Activated CD4-positive, alpha-beta T cell treated with anti-CD3 and anti-CD28 coated beads, Interleukin-2, amount 10 ng/mL, durations not matched to agents 7 days and 5 days (primary cell): ENCODE results near the gene UBAP2. TPM values are rescaled to one million over a fixed set of nuclear protein-coding genes. Genes with fewer than 3 reads are reported as not detected.
A peak's percentile ranks its signal among the peaks of the same experiment; 100 is the strongest.

Source experiments
- CTCF ChIA-PET: fragments of 350-600 bp; sonication (Branson Sonifier 250); formaldehyde crosslinking; loops from one replicate; lab custom pipeline; 2021; ENCODE audit warnings: antibody characterized with exemption; lab: Charles Lee
- POLR2A ChIA-PET: fragments of 350-600 bp; sonication (Branson Sonifier 250); formaldehyde crosslinking; loops from one replicate; lab custom pipeline; 2021; ENCODE audit warnings: antibody characterized with exemption; lab: Charles Lee
- DNase-seq: peaks from one replicate; pipeline ENCODE4 v3.0.0-alpha.2; 2020
- H3K27ac Mint-ChIP-seq: one replicate; pipeline ENCODE4 v1.8.0; 2021; ENCODE audit warnings: mild to moderate bottlenecking, moderate library complexity, mixed read lengths
- H3K27me3 Mint-ChIP-seq: one replicate; pipeline ENCODE4 v1.8.0; 2021; ENCODE audit warnings: mixed read lengths
- H3K36me3 Mint-ChIP-seq: one replicate; pipeline ENCODE4 v1.8.0; 2021; ENCODE audit warnings: low read depth, mixed read lengths
- H3K4me1 Mint-ChIP-seq: one replicate; pipeline ENCODE4 v1.8.0; 2021; ENCODE audit warnings: mixed read lengths
- H3K4me3 Mint-ChIP-seq: one replicate; pipeline ENCODE4 v1.8.0; 2021; ENCODE audit warnings: mild to moderate bottlenecking, moderate library complexity, mixed read lengths
- H3K9me3 Mint-ChIP-seq: one replicate; pipeline ENCODE4 v1.8.0; 2021; ENCODE audit warnings: mixed read lengths
- total RNA-seq, 2 experiments: library from RNA; stranded (reverse); gene quantifications; one replicate each; pipeline ENCODE4 v1.2.3, GENCODE V29; 2021

UBAP2 gene, protein sequence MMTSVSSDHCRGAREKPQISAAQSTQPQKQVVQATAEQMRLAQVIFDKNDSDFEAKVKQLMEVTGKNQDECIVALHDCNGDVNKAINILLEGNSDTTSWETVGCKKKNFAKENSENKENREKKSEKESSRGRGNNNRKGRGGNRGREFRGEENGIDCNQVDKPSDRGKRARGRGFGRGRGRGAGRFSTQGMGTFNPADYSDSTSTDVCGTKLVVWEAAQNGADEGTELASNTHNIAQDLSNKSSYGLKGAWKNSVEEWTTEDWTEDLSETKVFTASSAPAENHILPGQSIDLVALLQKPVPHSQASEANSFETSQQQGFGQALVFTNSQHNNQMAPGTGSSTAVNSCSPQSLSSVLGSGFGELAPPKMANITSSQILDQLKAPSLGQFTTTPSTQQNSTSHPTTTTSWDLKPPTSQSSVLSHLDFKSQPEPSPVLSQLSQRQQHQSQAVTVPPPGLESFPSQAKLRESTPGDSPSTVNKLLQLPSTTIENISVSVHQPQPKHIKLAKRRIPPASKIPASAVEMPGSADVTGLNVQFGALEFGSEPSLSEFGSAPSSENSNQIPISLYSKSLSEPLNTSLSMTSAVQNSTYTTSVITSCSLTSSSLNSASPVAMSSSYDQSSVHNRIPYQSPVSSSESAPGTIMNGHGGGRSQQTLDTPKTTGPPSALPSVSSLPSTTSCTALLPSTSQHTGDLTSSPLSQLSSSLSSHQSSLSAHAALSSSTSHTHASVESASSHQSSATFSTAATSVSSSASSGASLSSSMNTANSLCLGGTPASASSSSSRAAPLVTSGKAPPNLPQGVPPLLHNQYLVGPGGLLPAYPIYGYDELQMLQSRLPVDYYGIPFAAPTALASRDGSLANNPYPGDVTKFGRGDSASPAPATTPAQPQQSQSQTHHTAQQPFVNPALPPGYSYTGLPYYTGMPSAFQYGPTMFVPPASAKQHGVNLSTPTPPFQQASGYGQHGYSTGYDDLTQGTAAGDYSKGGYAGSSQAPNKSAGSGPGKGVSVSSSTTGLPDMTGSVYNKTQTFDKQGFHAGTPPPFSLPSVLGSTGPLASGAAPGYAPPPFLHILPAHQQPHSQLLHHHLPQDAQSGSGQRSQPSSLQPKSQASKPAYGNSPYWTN
- 10 to 100 TPM; 49.8 to 53.6 TPM for total RNA-seq

DNA sequence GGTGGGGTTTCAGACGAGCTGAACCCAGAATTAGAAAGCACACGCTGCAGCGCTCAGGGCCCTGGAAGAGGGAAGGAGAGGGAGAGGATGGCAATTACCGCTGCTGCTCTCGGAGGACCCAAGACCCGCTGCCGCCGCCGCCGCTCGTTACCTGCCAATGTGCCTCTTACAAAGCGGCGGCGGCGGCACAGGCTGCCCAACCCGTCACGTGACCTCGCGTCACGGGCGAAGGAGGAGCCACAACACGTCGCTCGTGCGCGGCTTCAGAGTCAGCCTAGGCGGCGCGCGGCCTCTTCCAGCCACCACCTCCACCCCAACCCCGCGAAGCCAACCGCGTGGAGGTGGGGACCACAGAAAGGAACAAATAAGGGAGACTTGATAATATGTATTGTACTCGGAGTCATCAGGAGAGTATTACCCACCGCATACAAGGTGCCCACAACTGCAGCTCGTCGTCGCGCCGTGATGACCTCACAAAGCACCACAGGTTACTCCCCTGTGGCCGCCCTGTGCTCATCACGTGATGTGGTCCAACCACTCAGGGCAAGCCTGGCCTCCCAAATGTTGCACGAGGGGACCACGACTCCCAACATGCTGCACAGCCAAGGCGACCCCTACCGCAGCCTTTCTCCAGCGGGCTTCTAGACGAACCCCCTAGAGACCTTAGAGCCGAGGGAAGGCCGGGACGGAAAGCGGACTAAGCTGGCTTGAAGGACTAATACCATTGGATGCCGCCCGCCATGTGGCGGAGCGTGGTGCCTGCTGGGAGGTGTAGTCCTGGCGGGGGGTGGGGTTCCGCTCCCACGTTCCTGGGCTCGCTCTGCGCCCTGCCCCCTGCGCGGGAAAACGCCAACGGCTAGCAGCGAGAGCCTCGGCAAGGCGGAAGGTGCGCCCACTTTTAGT is at the start of gene UBAP2:
Gene UBAP2 (minus strand): TSS at position 161 of the 903 bp plus-strand sequence. CDS start 31,739 bp downstream, outside the sequence.
- no peaks in the 10 kb centered on the region for H3K27me3 Mint-ChIP-seq
- peak; percentile 98 for DNase-seq
- H3K4me1 Mint-ChIP-seq = peaks cover 55% of the 10 kb centered on the region
- ChIA-PET CTCF (interaction anchor here (0.5 to 0.9 kb wide), 2 partner anchors 20 to 32 kb away, joined by 3 to 6 read pairs; no protein-coding TSS in a partner anchor), POLR2A (interaction anchor here (0.6 to 1.1 kb wide), 2 partner anchors 21 to 325 kb away, joined by 3 to 5 read pairs; no protein-coding TSS in a partner anchor)
- H3K4me3 Mint-ChIP-seq = peak within 1 kb of the TSS; percentile 93
- H3K36me3 Mint-ChIP-seq = peaks cover 4% of the 10 kb centered on the region
- H3K27ac Mint-ChIP-seq = peak within 1 kb of the TSS; percentile 99
- H3K9me3 Mint-ChIP-seq = no peaks in the 10 kb centered on the region

DNA sequence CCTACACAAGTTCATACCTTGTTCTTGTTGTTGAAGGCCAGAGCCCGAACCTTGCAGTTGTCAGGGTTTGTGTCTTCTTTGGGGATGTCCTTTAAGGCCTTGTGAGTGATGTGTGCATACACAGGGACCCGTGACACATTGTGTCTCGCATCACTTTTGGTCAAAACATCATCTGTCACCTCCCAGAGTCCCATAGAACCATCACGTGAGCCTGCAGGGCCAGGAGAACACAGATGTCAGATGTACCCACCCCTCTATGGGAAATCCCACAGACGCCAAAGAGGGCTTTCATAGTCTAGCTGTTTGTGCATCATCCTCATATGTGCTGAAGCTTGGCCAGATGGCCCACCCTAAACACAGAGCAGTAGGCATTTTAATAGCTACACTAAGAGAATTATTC is 49.6 kb upstream of the UBAP2 start:
- Mint-ChIP-seq H3K9me3 (no peaks in the 10 kb centered on the region), H3K27ac (no peak overlapping the region), H3K27me3 (no peaks in the 10 kb centered on the region), H3K4me1 (no peaks in the 10 kb centered on the region), H3K4me3 (no peak overlapping the region), H3K36me3 (peaks cover 25% of the 10 kb centered on the region)
- ChIA-PET CTCF (interaction anchor here (0.7 kb wide), 1 partner anchor 87 kb away, joined by 3 read pairs; no protein-coding TSS in a partner anchor), POLR2A (interaction anchor here (0.6 kb wide), 1 partner anchor 80 kb away, joined by 4 read pairs; no protein-coding TSS in a partner anchor)
- DNase-seq = no peak

DNA sequence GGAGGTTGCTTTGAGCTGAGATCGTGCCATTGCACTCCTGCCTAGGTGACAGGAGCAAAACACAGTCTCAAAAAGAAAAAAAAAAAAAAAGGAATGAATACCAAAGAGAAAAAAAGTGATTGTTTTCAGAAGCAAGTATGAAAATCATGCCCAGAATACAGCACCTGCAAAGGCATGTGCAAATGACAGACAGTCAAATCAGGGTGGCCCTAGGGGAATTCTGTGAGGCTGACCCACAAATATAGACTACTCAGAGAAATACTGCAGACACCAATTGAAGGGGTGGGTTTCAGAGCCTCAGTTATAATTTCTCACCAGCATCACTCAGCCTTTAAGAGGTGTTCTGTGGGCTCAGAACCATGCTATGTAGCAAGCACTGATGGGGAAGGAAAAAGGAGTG is 49.2 kb upstream of the UBAP2 start:
- Mint-ChIP-seq H3K9me3 (no peaks in the 10 kb centered on the region), H3K4me3 (no peak overlapping the region), H3K27me3 (no peaks in the 10 kb centered on the region), H3K4me1 (peaks cover 3% of the 10 kb centered on the region), H3K27ac (no peak overlapping the region), H3K36me3 (peaks cover 30% of the 10 kb centered on the region)
- DNase-seq = no peak
- ChIA-PET POLR2A (no interaction called here), CTCF (interaction anchor here (0.7 kb wide), 1 partner anchor 86 kb away, joined by 3 read pairs; no protein-coding TSS in a partner anchor)

DNA sequence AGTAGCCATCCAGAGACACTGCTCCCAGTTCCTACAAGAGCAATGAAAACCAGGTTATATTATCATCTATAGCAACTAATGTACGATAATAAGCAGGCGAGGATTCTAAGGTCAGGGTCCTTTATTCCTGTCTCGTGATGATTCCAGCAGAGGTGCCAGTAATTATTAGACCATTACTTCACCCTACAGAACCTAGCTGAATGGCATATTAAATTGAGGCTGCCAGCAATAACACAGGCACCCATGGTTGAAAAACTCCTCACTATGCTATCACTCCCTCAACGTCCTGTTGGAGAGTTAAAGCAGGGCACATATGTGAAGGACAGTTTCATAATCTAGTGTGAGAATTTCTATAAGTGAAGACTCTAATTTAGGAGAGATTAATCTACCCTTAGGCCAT is 48.1 kb upstream of the UBAP2 start:
- Mint-ChIP-seq H3K4me1 (peaks cover 12% of the 10 kb centered on the region), H3K4me3 (no peak overlapping the region), H3K36me3 (peaks cover 35% of the 10 kb centered on the region), H3K27me3 (no peaks in the 10 kb centered on the region), H3K27ac (no peak overlapping the region), H3K9me3 (no peaks in the 10 kb centered on the region)
- ChIA-PET CTCF (interaction anchor here (1.4 kb wide), 1 partner anchor 13 kb away, joined by 3 read pairs; no protein-coding TSS in a partner anchor), POLR2A (no interaction called here)
- DNase-seq = no peak

DNA sequence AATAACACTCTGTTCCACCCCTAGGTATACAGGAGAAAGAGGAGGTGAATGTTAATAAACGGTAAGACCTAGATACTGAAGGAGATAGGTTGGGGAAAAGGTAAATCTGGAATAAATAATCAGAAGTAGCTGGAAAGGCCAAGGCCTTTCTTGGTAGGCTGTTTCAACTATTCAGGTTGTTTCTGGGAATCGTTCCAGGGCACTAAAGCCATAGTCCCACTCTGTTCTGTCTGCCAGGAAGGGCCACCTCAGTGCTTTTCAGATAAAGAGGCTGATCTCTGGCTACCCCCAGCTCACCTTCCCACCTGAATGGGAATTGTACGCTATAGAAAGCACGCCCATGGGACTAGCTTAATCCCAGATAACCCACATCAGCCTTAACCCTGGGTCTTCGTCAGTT is 44.9 kb upstream of the UBAP2 start:
- ChIA-PET POLR2A (interaction anchor here (0.5 kb wide), 1 partner anchor 1826 kb away, joined by 3 read pairs; no protein-coding TSS in a partner anchor), CTCF (interaction anchor here (1.0 to 1.5 kb wide), 2 partner anchors 11 to 12 kb away, joined by 3 read pairs; no protein-coding TSS in a partner anchor)
- H3K4me1 Mint-ChIP-seq = peaks cover 13% of the 10 kb centered on the region
- no peak overlapping the region for H3K4me3 Mint-ChIP-seq
- H3K9me3 Mint-ChIP-seq = no peaks in the 10 kb centered on the region
- DNase-seq = no peak
- peaks cover 49% of the 10 kb centered on the region for H3K36me3 Mint-ChIP-seq
- no peaks in the 10 kb centered on the region for H3K27me3 Mint-ChIP-seq
- no peak overlapping the region for H3K27ac Mint-ChIP-seq

DNA sequence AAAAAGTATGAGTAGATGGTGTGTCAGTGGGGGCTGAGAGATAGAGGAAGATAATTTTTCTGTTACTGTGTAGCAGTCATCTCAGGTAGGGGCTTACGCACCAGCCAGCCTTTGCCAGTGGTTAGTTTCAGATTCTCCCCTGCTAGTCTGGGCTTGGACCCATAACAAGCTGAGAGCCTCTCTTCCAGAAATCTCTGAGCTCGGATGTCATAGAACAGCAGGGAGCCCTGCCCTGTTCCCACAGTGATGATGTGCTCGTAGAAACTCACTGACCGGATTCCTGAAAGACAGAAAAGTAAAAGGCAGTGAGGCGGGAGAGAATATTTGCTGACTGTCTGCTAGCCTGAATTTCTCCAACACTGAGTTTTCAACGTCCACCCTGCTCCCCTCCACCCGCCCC is 40.6 kb upstream of the UBAP2 start:
- Mint-ChIP-seq H3K36me3 (peaks cover 50% of the 10 kb centered on the region), H3K4me3 (no peak overlapping the region)
- CTCF ChIA-PET = interaction anchor here (0.6 to 2.2 kb wide), 2 partner anchors 15 to 69 kb away, joined by 3 to 4 read pairs; no protein-coding TSS in a partner anchor

DNA sequence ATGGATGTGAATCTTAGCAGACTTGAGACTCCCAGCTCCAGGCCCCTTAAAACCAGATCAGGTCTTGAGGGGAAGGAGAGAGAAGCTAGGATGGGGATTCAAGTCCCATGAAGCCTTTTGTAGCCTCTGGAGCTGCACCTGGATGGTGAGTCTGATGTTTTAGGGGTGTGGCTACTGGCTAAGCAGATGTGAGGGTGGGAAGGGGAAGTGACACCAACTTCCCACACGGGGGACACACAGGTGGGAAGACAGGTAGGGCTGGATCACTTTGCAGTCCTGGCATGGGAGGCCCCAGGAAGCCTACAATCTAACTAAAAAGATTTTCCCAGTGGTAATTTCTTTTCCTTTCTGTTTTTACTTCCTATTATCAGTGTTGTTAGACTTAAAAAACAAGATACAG is 38.7 kb upstream of the UBAP2 start:
- Mint-ChIP-seq H3K27ac (no peak overlapping the region), H3K4me1 (peaks cover 10% of the 10 kb centered on the region), H3K9me3 (no peaks in the 10 kb centered on the region), H3K4me3 (no peak overlapping the region), H3K27me3 (no peaks in the 10 kb centered on the region), H3K36me3 (peaks cover 38% of the 10 kb centered on the region)
- ChIA-PET CTCF (interaction anchor here (1.0 kb wide), 1 partner anchor 13 kb away, joined by 3 read pairs; no protein-coding TSS in a partner anchor), POLR2A (no interaction called here)
- DNase-seq = no peak

More for the DNA sequence above, 40.6 kb upstream of the UBAP2 start:
- Mint-ChIP-seq H3K9me3 (no peaks in the 10 kb centered on the region), H3K27me3 (no peaks in the 10 kb centered on the region), H3K4me1 (peaks cover 17% of the 10 kb centered on the region), H3K27ac (no peak overlapping the region)
- POLR2A ChIA-PET = no interaction called here
- no peak for DNase-seq

DNA sequence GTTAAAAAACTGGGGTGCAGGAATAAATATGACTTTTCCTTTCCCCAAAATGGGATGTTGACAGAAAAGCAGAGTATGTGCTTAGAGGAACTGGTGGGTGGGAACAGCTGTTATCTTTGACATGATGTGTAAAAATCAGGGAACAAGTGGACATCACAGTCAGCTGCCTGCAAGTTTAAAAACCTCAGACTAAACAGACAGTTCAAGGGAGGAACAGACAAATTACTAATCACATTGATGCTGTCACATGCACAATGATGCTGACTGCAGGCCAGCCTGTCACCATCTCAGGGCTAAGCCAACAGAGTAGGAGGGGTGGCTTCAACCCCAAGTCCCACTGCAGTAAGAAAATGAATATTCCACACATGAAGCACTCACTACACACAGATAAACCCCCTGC is 38.2 kb upstream of the UBAP2 start:
- Mint-ChIP-seq H3K4me1 (peaks cover 6% of the 10 kb centered on the region), H3K9me3 (no peaks in the 10 kb centered on the region), H3K27ac (no peak overlapping the region), H3K36me3 (peaks cover 33% of the 10 kb centered on the region), H3K4me3 (no peak overlapping the region), H3K27me3 (no peaks in the 10 kb centered on the region)
- POLR2A ChIA-PET = no interaction called here
- DNase-seq = no peak
- CTCF ChIA-PET = interaction anchor here (1.0 kb wide), 1 partner anchor 13 kb away, joined by 3 read pairs; no protein-coding TSS in a partner anchor

DNA sequence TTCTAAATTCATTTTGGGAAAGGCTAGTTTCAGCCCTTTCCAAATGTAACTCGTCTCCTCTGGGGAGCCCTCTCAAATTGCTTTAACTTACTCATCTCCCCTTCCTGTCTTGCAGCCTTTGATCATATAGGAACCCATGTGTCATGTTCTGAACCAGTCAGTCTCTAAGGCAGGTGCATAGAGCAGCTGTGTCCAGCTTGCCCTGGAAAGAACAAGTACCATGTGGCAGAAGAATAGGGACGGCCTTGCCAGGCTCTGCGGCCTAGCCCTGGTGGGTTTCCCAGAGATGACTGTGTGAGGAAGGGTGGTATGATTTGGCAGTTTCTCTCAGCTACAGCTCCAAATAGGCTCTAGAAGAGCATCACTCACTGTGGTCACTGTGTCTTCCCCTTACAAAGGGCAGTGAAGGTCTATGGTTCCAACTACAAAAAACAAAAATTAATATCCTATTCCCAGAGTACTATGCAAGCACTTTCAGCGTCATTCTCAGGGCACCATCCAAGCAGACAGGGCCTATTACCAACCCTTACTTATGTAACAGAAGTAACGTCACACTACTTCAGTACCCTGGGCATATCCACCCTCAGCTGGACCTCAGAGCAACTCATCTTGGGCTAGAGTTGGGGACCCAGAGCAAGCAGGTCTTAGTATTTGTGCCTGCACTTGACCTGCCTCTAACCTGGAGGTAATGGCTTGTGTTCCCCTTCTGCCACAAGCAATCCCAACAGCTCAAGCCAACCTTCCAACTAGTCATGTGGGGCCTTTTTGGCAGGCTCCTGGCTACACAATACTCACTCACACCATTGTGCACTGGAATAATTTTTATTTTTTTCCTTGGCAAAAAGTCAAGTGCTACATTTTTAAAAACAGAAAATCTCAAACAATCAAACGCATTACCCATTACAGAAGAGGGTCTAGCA is 37.2 kb upstream of the UBAP2 start:
- H3K36me3 Mint-ChIP-seq = peaks cover 29% of the 10 kb centered on the region

DNA sequence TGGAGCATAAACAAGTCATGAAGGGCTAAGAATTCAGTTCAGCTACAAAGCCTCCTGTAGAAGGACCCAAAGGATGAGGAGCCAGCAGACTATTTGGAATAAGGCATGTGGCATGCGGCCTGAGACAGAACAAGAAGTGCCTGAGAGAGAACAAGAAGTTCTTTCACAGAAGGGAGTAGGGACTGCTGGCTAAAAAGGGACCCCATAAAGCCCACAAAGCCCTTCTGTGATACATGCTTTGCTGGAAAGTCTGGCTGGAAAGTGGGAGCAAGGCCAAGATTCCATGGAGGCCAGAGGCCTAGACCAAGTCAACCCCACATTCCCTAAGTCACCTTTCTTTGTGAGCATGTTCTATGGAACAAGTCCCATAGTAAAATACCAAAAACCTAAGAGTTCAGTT is 35.9 kb upstream of the UBAP2 start:
- peaks cover 4% of the 10 kb centered on the region for H3K4me1 Mint-ChIP-seq
- peaks cover 24% of the 10 kb centered on the region for H3K36me3 Mint-ChIP-seq
- H3K4me3 Mint-ChIP-seq = no peak overlapping the region
- peak overlapping the region; percentile 6 for H3K27ac Mint-ChIP-seq
- CTCF ChIA-PET = interaction anchor here (1.1 to 2.4 kb wide), 4 partner anchors 11 to 73 kb away, joined by 3 to 11 read pairs (median 3); no protein-coding TSS in a partner anchor
- no peak for DNase-seq
- H3K27me3 Mint-ChIP-seq = no peaks in the 10 kb centered on the region
- no peaks in the 10 kb centered on the region for H3K9me3 Mint-ChIP-seq
- POLR2A ChIA-PET = no interaction called here

More for the DNA sequence above, 37.2 kb upstream of the UBAP2 start:
- ChIA-PET CTCF (interaction anchor here (1.1 to 2.4 kb wide), 3 partner anchors 12 to 74 kb away, joined by 3 to 11 read pairs (median 3); no protein-coding TSS in a partner anchor), POLR2A (no interaction called here)
- H3K4me3 Mint-ChIP-seq = no peak overlapping the region
- H3K27ac Mint-ChIP-seq = no peak overlapping the region
- H3K4me1 Mint-ChIP-seq = peaks cover 4% of the 10 kb centered on the region
- no peaks in the 10 kb centered on the region for H3K27me3 Mint-ChIP-seq
- no peak for DNase-seq
- no peaks in the 10 kb centered on the region for H3K9me3 Mint-ChIP-seq
